HG02981 (cell line): ENCODE measurements around the gene SHISA6.

Experiments used
- ATAC-seq: cut with Tn5 transposase; IDR thresholded peaks from one replicate; pipeline ENCODE4 v1.9.1; 2021; ENCODE audit warnings: mild to moderate bottlenecking, moderate library complexity; ENCODE audit not compliant: unreplicated experiment

SHISA6 gene

GRCh38 chr17:11340803-11341202 lies 99.8 kb downstream of the SHISA6 start:
- ATAC-seq: no peak

- no peak for ATAC-seq
Observed at GRCh38 chr17:11342138-11342537, 101.1 kb downstream of the SHISA6 start.

- ATAC-seq: no peak
Observed at GRCh38 chr17:11349106-11349505, 108.1 kb downstream of the SHISA6 start.

- ATAC-seq: no peak
Observed at GRCh38 chr17:11351479-11351878, 110.5 kb downstream of the SHISA6 start.

GRCh38 chr17:11353601-11354000 lies 112.6 kb downstream of the SHISA6 start:
- ATAC-seq: no peak

GRCh38 chr17:11356371-11356770 lies 115.4 kb downstream of the SHISA6 start:
- no peak for ATAC-seq

- no peak for ATAC-seq
Observed at GRCh38 chr17:11363565-11364117, 122.6 kb downstream of the SHISA6 start.

GRCh38 chr17:11366272-11366850 lies 125.3 kb downstream of the SHISA6 start:
- ATAC-seq: no peak

GRCh38 chr17:11369575-11369974 lies 128.6 kb downstream of the SHISA6 start:
- no peak for ATAC-seq

- no peak for ATAC-seq
Observed at GRCh38 chr17:11372692-11373091, 131.7 kb downstream of the SHISA6 start.

GRCh38 chr17:11378506-11378905 lies 137.5 kb downstream of the SHISA6 start:
- no peak for ATAC-seq

- ATAC-seq: no peak
Observed at GRCh38 chr17:11380761-11381160, 139.7 kb downstream of the SHISA6 start.

GRCh38 chr17:11383157-11383556 lies 142.1 kb downstream of the SHISA6 start:
- ATAC-seq: no peak

GRCh38 chr17:11384131-11384530 lies 143.1 kb downstream of the SHISA6 start:
- ATAC-seq: no peak

GRCh38 chr17:11387610-11388009 lies 146.6 kb downstream of the SHISA6 start:
- ATAC-seq: no peak

GRCh38 chr17:11388054-11388453 lies 147.0 kb downstream of the SHISA6 start:
- no peak for ATAC-seq

- no peak for ATAC-seq
Observed at GRCh38 chr17:11389583-11389982, 148.6 kb downstream of the SHISA6 start.

GRCh38 chr17:11391134-11391533 lies 150.1 kb downstream of the SHISA6 start:
- no peak for ATAC-seq

GRCh38 chr17:11404431-11405276 lies 163.6 kb downstream of the SHISA6 start:
- no peak for ATAC-seq

GRCh38 chr17:11406716-11407115 lies 165.7 kb downstream of the SHISA6 start:
- no peak for ATAC-seq

- ATAC-seq: no peak
Observed at GRCh38 chr17:11412654-11413053, 171.6 kb downstream of the SHISA6 start.

GRCh38 chr17:11418342-11418741 lies 177.3 kb downstream of the SHISA6 start:
- ATAC-seq: no peak
